Measurements from ENCODE around the gene HBEGF. TPM values are rescaled to one million over a fixed set of nuclear protein-coding genes. Genes with fewer than 3 reads are reported as not detected.

Gene HBEGF
- total RNA-seq, 2 donors from 2014 or later = 7.7 to 24.0 TPM

GRCh38 chr5:140383300-140383699, 36.9 kb upstream of the HBEGF start:
- 89% methylated on average over 2 of the region's 2 CpGs for WGBS
- Histone ChIP-seq H3K27ac (no peak overlapping the region), H3K36me3 (no peaks in the 10 kb centered on the region), H3K9me3 (no peaks in the 10 kb centered on the region), H3K4me3 (no peak overlapping the region), H3K4me1 (replicated peaks) (no peaks in the 10 kb centered on the region), H3K27me3 (replicated peaks; ENCODE audit: insufficient read depth) (no peaks in the 10 kb centered on the region)
- DNase-seq (ENCODE audit: low spot score) = no peak
- TF ChIP-seq, protein P1, sequence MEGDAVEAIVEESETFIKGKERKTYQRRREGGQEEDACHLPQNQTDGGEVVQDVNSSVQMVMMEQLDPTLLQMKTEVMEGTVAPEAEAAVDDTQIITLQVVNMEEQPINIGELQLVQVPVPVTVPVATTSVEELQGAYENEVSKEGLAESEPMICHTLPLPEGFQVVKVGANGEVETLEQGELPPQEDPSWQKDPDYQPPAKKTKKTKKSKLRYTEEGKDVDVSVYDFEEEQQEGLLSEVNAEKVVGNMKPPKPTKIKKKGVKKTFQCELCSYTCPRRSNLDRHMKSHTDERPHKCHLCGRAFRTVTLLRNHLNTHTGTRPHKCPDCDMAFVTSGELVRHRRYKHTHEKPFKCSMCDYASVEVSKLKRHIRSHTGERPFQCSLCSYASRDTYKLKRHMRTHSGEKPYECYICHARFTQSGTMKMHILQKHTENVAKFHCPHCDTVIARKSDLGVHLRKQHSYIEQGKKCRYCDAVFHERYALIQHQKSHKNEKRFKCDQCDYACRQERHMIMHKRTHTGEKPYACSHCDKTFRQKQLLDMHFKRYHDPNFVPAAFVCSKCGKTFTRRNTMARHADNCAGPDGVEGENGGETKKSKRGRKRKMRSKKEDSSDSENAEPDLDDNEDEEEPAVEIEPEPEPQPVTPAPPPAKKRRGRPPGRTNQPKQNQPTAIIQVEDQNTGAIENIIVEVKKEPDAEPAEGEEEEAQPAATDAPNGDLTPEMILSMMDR (IDR thresholded peaks at IDR 0.05) = no peak
- TF ChIP-seq POLR2A (IDR thresholded peaks at IDR 0.05) (no peak), POLR2AphosphoS5 (IDR thresholded peaks at IDR 0.05) (no peak)
- intact Hi-C loops (cut with DNase I) = no loop called here

DNA sequence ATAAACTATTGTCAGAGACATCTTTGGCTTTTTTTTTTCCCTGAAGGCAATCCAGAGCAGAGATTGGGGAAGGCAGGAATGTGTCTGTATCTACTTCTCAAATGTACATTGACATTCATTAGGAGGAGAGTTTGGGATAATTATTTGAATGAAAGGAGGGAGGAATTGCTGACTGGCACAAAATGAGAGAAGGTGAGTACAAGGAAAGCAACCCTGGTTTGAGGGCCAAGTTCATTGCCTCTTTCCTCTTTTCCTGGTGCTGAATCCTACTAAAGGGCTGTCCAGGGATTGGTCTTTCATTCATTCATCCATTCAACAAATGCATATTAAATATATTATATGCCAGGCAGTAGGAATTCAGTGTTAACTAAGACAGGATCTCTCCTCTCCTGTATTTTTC, 36.5 kb upstream of the HBEGF start:
- intact Hi-C loops (cut with DNase I) = no loop called here
- Histone ChIP-seq H3K27me3 (replicated peaks; ENCODE audit: insufficient read depth) (no peaks in the 10 kb centered on the region), H3K9me3 (no peaks in the 10 kb centered on the region), H3K4me3 (no peak overlapping the region), H3K36me3 (no peaks in the 10 kb centered on the region), H3K4me1 (replicated peaks) (no peaks in the 10 kb centered on the region), H3K27ac (no peak overlapping the region)
- no peak for DNase-seq (ENCODE audit: low spot score)
- TF ChIP-seq POLR2A (IDR thresholded peaks at IDR 0.05) (no peak), POLR2AphosphoS5 (IDR thresholded peaks at IDR 0.05) (no peak)
- TF ChIP-seq, protein P1 (IDR thresholded peaks at IDR 0.05) = no peak

DNA sequence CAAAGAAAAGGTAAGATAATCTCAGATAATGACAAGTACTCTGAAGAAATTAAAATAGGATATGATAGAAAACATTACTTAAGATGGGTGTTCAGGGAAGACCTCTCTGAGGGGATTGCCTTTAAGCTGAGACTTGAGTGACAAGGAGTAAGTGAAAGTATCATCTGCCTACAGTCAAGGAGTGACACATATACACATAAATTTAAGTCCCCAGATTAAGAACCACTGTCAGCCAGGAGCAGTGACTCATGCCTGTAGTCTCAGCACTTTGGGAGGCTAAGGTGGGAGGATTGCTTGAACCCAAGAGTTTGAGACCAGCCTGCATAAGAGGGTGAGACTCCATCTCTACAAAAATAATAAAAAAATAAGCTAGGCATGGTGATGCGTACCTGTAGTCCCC, 35.6 kb upstream of the HBEGF start:
- no peaks in the 10 kb centered on the region for H3K36me3 ChIP-seq
- H3K4me1 ChIP-seq (replicated peaks) = no peaks in the 10 kb centered on the region
- TF ChIP-seq, protein P1 (IDR thresholded peaks at IDR 0.05) = no peak
- TF ChIP-seq POLR2A (IDR thresholded peaks at IDR 0.05) (no peak), POLR2AphosphoS5 (IDR thresholded peaks at IDR 0.05) (no peak)
- no peak overlapping the region for H3K27ac ChIP-seq
- DNase-seq (ENCODE audit: low spot score) = no peak
- H3K9me3 ChIP-seq = no peaks in the 10 kb centered on the region
- no peaks in the 10 kb centered on the region for H3K27me3 ChIP-seq (replicated peaks; ENCODE audit: insufficient read depth)
- intact Hi-C loops (cut with DNase I) = no loop called here
- 93% methylated on average over 1 of the region's 1 CpG for WGBS
- H3K4me3 ChIP-seq = no peak overlapping the region

DNA sequence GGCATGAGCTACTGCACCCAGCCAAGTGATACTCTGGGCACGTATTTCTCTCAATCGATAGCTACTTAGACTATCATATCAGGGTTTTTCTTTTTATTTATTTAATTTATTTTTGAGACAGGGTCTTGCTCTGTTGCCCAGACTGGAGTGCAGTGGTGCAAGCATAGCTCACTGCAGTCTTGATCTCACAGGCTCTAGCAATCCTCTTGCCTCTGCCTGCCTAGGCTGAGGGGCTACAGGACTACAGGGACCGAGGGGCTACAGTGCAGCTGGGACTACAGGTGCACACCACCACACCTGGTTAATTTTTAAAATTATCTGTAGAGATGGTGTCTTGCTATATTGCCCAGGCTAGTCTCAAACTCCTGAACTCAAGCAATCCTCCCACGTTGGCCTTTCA, 34.9 kb upstream of the HBEGF start:
- Histone ChIP-seq H3K27me3 (replicated peaks; ENCODE audit: insufficient read depth) (no peaks in the 10 kb centered on the region), H3K27ac (no peak overlapping the region), H3K36me3 (no peaks in the 10 kb centered on the region), H3K9me3 (no peaks in the 10 kb centered on the region), H3K4me3 (no peak overlapping the region), H3K4me1 (replicated peaks) (no peaks in the 10 kb centered on the region)
- WGBS = 90% methylated on average over 4 of the region's 4 CpGs
- intact Hi-C loops (cut with DNase I) = no loop called here
- TF ChIP-seq, protein P1 (IDR thresholded peaks at IDR 0.05) = no peak
- TF ChIP-seq POLR2A (IDR thresholded peaks at IDR 0.05) (no peak), POLR2AphosphoS5 (IDR thresholded peaks at IDR 0.05) (no peak)
- DNase-seq (ENCODE audit: low spot score) = no peak

- H3K4me3 ChIP-seq = no peak overlapping the region
- H3K27me3 ChIP-seq (replicated peaks; ENCODE audit: insufficient read depth) = no peaks in the 10 kb centered on the region
- no peaks in the 10 kb centered on the region for H3K36me3 ChIP-seq
- TF ChIP-seq POLR2AphosphoS5 (IDR thresholded peaks at IDR 0.05) (peak; percentile 39), POLR2A (IDR thresholded peaks at IDR 0.05) (no peak)
- TF ChIP-seq, protein P1 (IDR thresholded peaks at IDR 0.05) = peak; percentile 36 to 78 (median 60)
- H3K4me1 ChIP-seq (replicated peaks) = no peaks in the 10 kb centered on the region
- DNase-seq (ENCODE audit: low spot score) = peak; percentile 37
- no peak overlapping the region for H3K27ac ChIP-seq
- no peaks in the 10 kb centered on the region for H3K9me3 ChIP-seq
- intact Hi-C loops (cut with DNase I) = loop anchor here (10.0 kb wide), 2 partner anchors 262 to 342 kb away; partner anchors contain the start of genes CD14 and TMCO6
- WGBS = 7% methylated on average over 2 of the region's 2 CpGs
These were observed 26.6 kb upstream of the HBEGF start for GRCh38 chr5:140372971-140373487.
